ENCODE measurements around the gene RBL1. TPM values are rescaled to one million over a fixed set of nuclear protein-coding genes. Genes with fewer than 3 reads are reported as not detected.

RBL1 gene
- total RNA-seq, 2 donors from 2014 or later, result 2.5 to 17.1 TPM

DNA sequence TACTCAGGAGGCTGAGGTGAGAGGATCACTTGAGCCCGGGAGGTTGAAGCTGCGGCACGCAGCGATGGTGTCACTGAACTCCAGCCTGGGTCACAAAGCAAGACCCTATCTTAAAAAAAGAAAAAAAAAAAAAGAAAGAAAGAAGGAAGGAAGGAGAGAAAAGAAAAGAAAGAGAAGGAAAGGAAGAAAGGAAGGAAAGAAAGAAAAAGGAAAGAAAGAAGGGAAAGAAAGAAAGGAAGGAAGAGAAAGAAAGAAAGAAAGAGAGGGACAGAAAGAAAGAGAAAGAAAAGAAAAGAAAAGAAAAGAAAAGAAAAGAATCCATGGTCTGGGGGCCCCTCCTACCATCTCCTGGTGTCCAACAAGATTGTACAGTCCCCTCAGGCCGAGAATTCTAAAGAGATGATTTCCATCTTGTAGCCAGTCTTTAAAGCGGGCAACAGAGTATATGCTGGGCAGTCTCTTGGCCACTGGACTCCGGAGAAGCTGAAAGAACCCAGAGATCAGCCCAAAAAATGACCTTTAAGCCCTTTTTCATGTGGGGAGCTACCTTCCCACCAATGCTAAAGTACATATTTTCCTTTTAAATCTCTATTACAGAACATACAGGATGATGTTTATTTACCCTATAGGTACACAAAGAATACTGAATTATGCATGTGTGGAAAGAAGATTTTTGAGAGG lies 23.7 kb upstream of the RBL1 start:
- Histone ChIP-seq H3K27me3 (replicated peaks; ENCODE audit: insufficient read depth) (no peaks in the 10 kb centered on the region), H3K4me3 (no peak overlapping the region), H3K4me1 (ENCODE audit: control insufficient read depth in 1 of 2, low read depth in 2 of 2) (no peaks in the 10 kb centered on the region), H3K36me3 (no peaks in the 10 kb centered on the region), H3K9me3 (no peaks in the 10 kb centered on the region), H3K27ac (no peak overlapping the region)
- DNase-seq (ENCODE audit: low spot score), result no peak
- no peak for ATAC-seq (ENCODE audit: insufficient number of reproducible peaks, low FRiP score, low read depth)
- TF ChIP-seq, protein P1, sequence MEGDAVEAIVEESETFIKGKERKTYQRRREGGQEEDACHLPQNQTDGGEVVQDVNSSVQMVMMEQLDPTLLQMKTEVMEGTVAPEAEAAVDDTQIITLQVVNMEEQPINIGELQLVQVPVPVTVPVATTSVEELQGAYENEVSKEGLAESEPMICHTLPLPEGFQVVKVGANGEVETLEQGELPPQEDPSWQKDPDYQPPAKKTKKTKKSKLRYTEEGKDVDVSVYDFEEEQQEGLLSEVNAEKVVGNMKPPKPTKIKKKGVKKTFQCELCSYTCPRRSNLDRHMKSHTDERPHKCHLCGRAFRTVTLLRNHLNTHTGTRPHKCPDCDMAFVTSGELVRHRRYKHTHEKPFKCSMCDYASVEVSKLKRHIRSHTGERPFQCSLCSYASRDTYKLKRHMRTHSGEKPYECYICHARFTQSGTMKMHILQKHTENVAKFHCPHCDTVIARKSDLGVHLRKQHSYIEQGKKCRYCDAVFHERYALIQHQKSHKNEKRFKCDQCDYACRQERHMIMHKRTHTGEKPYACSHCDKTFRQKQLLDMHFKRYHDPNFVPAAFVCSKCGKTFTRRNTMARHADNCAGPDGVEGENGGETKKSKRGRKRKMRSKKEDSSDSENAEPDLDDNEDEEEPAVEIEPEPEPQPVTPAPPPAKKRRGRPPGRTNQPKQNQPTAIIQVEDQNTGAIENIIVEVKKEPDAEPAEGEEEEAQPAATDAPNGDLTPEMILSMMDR (IDR thresholded peaks at IDR 0.05), result no peak

DNA sequence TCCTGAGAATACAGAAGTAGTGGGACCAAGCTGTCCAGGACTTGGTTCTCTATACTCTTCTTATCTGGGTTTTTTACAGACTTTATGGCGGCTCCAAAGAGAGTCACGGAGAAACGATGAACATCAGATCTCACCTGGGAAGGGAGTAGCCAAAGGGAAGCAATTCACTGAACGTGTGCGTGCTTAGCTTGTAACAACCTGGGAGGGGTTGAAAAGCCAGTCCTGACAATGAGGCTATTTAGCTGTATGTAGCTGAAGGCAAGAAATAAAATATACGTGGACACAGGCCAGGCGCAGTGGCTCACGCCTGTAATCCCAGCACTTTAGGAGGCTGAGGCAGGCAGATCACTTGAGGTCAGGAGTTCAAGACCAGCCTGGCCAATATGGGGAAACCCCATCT lies 18.2 kb upstream of the RBL1 start:
- no peaks in the 10 kb centered on the region for H3K4me1 ChIP-seq (ENCODE audit: control insufficient read depth in 1 of 2, low read depth in 2 of 2)
- H3K36me3 ChIP-seq, result no peaks in the 10 kb centered on the region
- ATAC-seq (ENCODE audit: insufficient number of reproducible peaks, low FRiP score, low read depth), result no peak
- no peaks in the 10 kb centered on the region for H3K9me3 ChIP-seq
- DNase-seq (ENCODE audit: low spot score), result no peak
- no peaks in the 10 kb centered on the region for H3K27me3 ChIP-seq (replicated peaks; ENCODE audit: insufficient read depth)
- TF ChIP-seq, protein P1 (IDR thresholded peaks at IDR 0.05), result no peak
- H3K4me3 ChIP-seq, result no peak overlapping the region
- no peak overlapping the region for H3K27ac ChIP-seq

DNA sequence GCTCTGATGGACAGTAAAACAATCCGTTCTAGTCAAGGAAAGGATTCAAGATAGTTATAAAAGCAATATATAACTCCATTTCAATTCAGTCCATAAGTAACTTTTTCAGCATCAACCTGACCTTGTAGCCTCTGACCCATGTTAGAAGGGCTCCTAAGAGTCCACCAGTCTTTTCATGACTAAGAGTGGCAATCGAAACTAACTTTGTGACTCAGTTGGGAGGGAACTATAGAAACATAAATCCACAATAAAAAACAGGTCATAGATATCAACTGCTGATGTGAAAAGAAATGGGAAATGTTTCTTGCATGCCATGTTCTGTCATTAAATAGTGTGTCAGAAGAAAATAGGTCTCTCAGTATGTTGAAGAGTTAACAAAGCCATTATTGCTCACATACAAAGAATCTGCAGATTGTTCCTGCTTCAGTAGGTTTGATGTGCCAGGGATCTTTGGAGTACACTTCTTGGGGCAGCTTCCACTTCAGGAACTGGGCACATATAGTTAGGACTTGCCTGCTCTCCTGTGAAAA lies 16.2 kb upstream of the RBL1 start:
- no peak for ATAC-seq (ENCODE audit: insufficient number of reproducible peaks, low FRiP score, low read depth)
- no peaks in the 10 kb centered on the region for H3K9me3 ChIP-seq
- H3K4me1 ChIP-seq (ENCODE audit: control insufficient read depth in 1 of 2, low read depth in 2 of 2), result no peaks in the 10 kb centered on the region
- no peaks in the 10 kb centered on the region for H3K36me3 ChIP-seq
- H3K4me3 ChIP-seq, result no peak overlapping the region
- no peak overlapping the region for H3K27ac ChIP-seq
- DNase-seq (ENCODE audit: low spot score), result no peak
- H3K27me3 ChIP-seq (replicated peaks; ENCODE audit: insufficient read depth), result no peaks in the 10 kb centered on the region
- TF ChIP-seq, protein P1 (IDR thresholded peaks at IDR 0.05), result no peak

DNA sequence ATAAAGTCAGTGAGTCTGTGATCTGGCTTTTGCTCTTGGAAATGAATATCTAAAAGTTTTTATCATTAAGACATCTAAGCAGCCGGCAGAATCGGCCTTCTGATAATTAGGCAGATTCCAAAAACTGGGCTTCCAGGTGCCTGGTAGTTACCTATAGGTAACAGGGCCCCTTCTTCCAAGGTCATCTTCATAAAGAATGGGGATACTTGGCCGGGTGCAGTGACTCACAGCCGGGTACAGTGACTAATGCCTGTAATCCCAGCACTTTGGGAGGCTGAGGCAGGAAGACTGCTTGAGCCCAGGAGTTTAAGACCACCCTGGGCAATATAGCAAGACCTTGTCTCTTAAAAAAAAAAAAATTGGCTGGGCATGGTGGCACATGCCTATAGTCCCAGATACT lies 12.9 kb upstream of the RBL1 start:
- Histone ChIP-seq H3K27ac (no peak overlapping the region), H3K36me3 (no peaks in the 10 kb centered on the region), H3K9me3 (no peaks in the 10 kb centered on the region), H3K27me3 (replicated peaks; ENCODE audit: insufficient read depth) (no peaks in the 10 kb centered on the region), H3K4me1 (ENCODE audit: control insufficient read depth in 1 of 2, low read depth in 2 of 2) (no peaks in the 10 kb centered on the region), H3K4me3 (no peak overlapping the region)
- TF ChIP-seq, protein P1 (IDR thresholded peaks at IDR 0.05), result no peak
- no peak for ATAC-seq (ENCODE audit: insufficient number of reproducible peaks, low FRiP score, low read depth)
- DNase-seq (ENCODE audit: low spot score), result no peak

DNA sequence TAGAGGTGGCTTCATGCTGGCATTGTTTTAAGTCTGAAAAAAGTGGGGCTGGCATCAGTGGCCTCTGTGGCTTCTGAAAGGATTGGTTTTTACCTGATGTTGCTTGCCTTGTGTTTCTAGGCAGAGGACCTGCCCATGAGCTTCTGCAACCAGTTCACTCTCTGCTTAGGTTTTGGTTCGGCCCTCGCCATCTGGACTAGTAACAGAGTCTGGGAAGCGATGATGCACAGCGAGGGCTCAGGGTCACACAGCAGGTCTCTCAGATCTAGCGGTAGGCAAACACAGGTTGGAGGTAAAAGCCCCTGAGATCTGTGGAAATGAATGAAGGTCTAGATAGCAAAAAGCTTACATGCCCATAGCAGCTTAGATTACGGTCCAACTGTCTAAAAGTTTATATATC lies 6.8 kb upstream of the RBL1 start:
- ATAC-seq (ENCODE audit: insufficient number of reproducible peaks, low FRiP score, low read depth) (no peak), DNase-seq (ENCODE audit: low spot score) (no peak)
- H3K4me3 ChIP-seq, result no peak overlapping the region
- TF ChIP-seq, protein P1 (IDR thresholded peaks at IDR 0.05), result no peak
- no peak overlapping the region for H3K27ac ChIP-seq
- no peaks in the 10 kb centered on the region for H3K27me3 ChIP-seq (replicated peaks; ENCODE audit: insufficient read depth)
- no peaks in the 10 kb centered on the region for H3K9me3 ChIP-seq
- no peaks in the 10 kb centered on the region for H3K4me1 ChIP-seq (ENCODE audit: control insufficient read depth in 1 of 2, low read depth in 2 of 2)
- no peaks in the 10 kb centered on the region for H3K36me3 ChIP-seq
